B cell (primary cell): ENCODE measurements around the gene CDT1. TPM values are rescaled to one million over a fixed set of nuclear protein-coding genes. Genes with fewer than 3 reads are reported as not detected.

Experiments
- ATAC-seq: fragments of 200-7000 bp; cut with Tn5 transposase; one replicate; pipeline ENCODE4 v1.10.0; 2021; ENCODE audit warnings: low read depth, mild to moderate bottlenecking, moderate number of reproducible peaks, moderate library complexity
- CTCF ChIA-PET: fragments of 350-600 bp; sonication (Branson Sonifier 250); formaldehyde crosslinking; loops from one replicate; lab custom pipeline; 2021; ENCODE audit warnings: antibody characterized with exemption, inconsistent platforms; lab: Charles Lee
- POLR2A ChIA-PET: fragments of 350-600 bp; sonication (Branson Sonifier 250); formaldehyde crosslinking; loops from one replicate; lab custom pipeline; 2021; ENCODE audit warnings: antibody characterized with exemption; lab: Charles Lee
- DNase-seq: peaks from one replicate; pipeline ENCODE4 v3.0.0; 2013
- H2AFZ ChIP-seq: 2 replicates; pipeline ENCODE4 v1.6.1; 2012; ENCODE audit warnings: mild to moderate bottlenecking, low read depth, low read length; ENCODE audit not compliant: insufficient read depth, poor library complexity, severe bottlenecking
- H3K27ac ChIP-seq, 2 donors: 1 replicate in 1 of 2; 2 replicates in 1 of 2; pipeline ENCODE4 v1.5.1; 2012 to 2013; ENCODE audit warnings: low read length in 2 of 2, mild to moderate bottlenecking in 2 of 2, moderate library complexity in 1 of 2
- H3K27me3 ChIP-seq, 4 experiments: fragments of 200-600 bp in 1 of 4; sonication (generic) in 1 of 4; replicated peaks in 1 of 4; 1 replicate in 2 of 4; 2 replicates in 2 of 4; pipeline versions ENCODE4 v1.6.1 to v1.7.0; 2013 to 2016; ENCODE audit warnings: low read length in 3 of 4, mild to moderate bottlenecking in 2 of 4, mixed read lengths in 1 of 4, moderate library complexity in 1 of 4; ENCODE audit not compliant: insufficient read depth in 4 of 4, control insufficient read depth in 3 of 4; ENCODE audit errors: control extremely low read depth in 1 of 4
- H3K36me3 ChIP-seq, 2 experiments: replicated peaks in 1 of 2; 1 replicate in 1 of 2; 2 replicates in 1 of 2; pipeline versions ENCODE4 v1.6.1 to v1.7.1; 2013; ENCODE audit warnings: low read length in 1 of 2; ENCODE audit not compliant: insufficient read depth in 2 of 2, control insufficient read depth in 1 of 2; ENCODE audit errors: control extremely low read depth in 1 of 2, extremely low read depth in 1 of 2
- H3K4me1 ChIP-seq, 2 donors: fragments of 200-600 bp in 1 of 2; sonication (generic) in 1 of 2; 1 replicate in 1 of 2; 2 replicates in 1 of 2; pipeline versions ENCODE4 v1.5.1 to v1.6.1; 2013 to 2017; ENCODE audit warnings: low read length in 2 of 2; ENCODE audit not compliant: control insufficient read depth in 2 of 2, insufficient read depth in 2 of 2
- H3K4me2 ChIP-seq: replicated peaks from 2 replicates; pipeline ENCODE3; 2012; ENCODE audit warnings: mild to moderate bottlenecking, low read depth, low read length; ENCODE audit not compliant: poor library complexity, severe bottlenecking
- H3K4me3 ChIP-seq, 5 experiments: fragments of 200-600 bp in 1 of 5; sonication (generic) in 1 of 5; 1 replicate in 3 of 5; 2 replicates in 2 of 5; pipeline versions ENCODE4 v1.5.1 to v1.7.0; 2011 to 2016; ENCODE audit warnings: low read length in 4 of 5, mild to moderate bottlenecking in 4 of 5, low read depth in 2 of 5, control low read depth in 1 of 5, moderate library complexity in 1 of 5; ENCODE audit not compliant: insufficient read depth in 1 of 5; ENCODE audit errors: control extremely low read depth in 1 of 5, extremely low read depth in 1 of 5
- H3K79me2 ChIP-seq: fragments of 200-600 bp; sonication (generic); one replicate; pipeline ENCODE4 v1.6.0; 2016; ENCODE audit warnings: low read length; ENCODE audit not compliant: control insufficient read depth, insufficient read depth
- H3K9ac ChIP-seq: fragments of 200-600 bp; sonication (generic); 2 replicates; pipeline ENCODE4 v1.6.1; 2017; ENCODE audit warnings: mild to moderate bottlenecking, low read length, moderate library complexity
- H3K9me3 ChIP-seq, 3 donors: one replicate each; pipeline versions ENCODE4 v1.6.1 to v1.7.1; 2013; ENCODE audit warnings: low read length in 2 of 3; ENCODE audit not compliant: control insufficient read depth in 2 of 3, insufficient read depth in 1 of 3; ENCODE audit errors: control extremely low read depth in 1 of 3
- H4K20me1 ChIP-seq: 2 replicates; pipeline ENCODE4 v1.6.0; 2012; ENCODE audit warnings: mild to moderate bottlenecking, low read length; ENCODE audit not compliant: insufficient read depth, control insufficient read depth, poor library complexity, severe bottlenecking
- H3K27ac Mint-ChIP-seq: one replicate; pipeline ENCODE4 v1.8.0; 2021; ENCODE audit warnings: mixed read lengths
- H3K27me3 Mint-ChIP-seq: one replicate; pipeline ENCODE4 v1.8.0; 2021; ENCODE audit warnings: mixed read lengths
- H3K4me1 Mint-ChIP-seq: one replicate; pipeline ENCODE4 v1.8.0; 2021; ENCODE audit warnings: mixed read lengths
- H3K4me3 Mint-ChIP-seq: one replicate; pipeline ENCODE4 v1.8.0; 2021; ENCODE audit warnings: mixed read lengths
- H3K9me3 Mint-ChIP-seq: one replicate; pipeline ENCODE4 v1.8.0; 2022; ENCODE audit warnings: mixed read lengths; ENCODE audit not compliant: insufficient read depth
- EZH2 ChIP-seq: IDR thresholded peaks from 2 replicates; pipeline ENCODE4 v1.6.1; 2012; ENCODE audit warnings: borderline replicate concordance, low read depth, mild to moderate bottlenecking, moderate library complexity, low read length; ENCODE audit not compliant: insufficient read depth, poor library complexity, severe bottlenecking
- WGBS: methylation state at CpG from one replicate; pipeline ENCODE4 v1.1.5; 2013; ENCODE audit warnings: missing lambda C conversion rate; ENCODE audit not compliant: insufficient coverage; 5-methylcytosine and 5-hydroxymethylcytosine counted together
- intact Hi-C: fragments of 100-400 bp; cut with micrococcal nuclease; formaldehyde crosslinking; loops from one replicate; pipeline ENCODE4 v1.10.0; 2022
- polyA plus RNA-seq: library from polyadenylated mRNA; depleted of rRNA; stranded (reverse); fragments of >200 nt; gene quantifications from 2 replicates; pipeline ENCODE4 v1.2.3, GENCODE V29; 2012
- total RNA-seq, 2 donors: library from RNA; stranded (reverse); fragments of 120-200 nt in 1 of 2; gene quantifications; 1 replicate in 1 of 2; 2 replicates in 1 of 2; pipeline versions ENCODE4 v1.2.3 to v1.2.4, GENCODE V29; 2013 to 2022
- TF ChIP-seq, protein P1 (sequence below): fragments of 200-600 bp; IDR thresholded peaks from one replicate; pipeline ENCODE4 v1.8.0; 2022; ENCODE audit warnings: antibody characterized with exemption, mild to moderate bottlenecking

CDT1 gene
- total and polyA plus RNA-seq, 2 donors (not counting 1 experiment from before 2014, with no cell fraction given), result 0.27 to 0.36 TPM

DNA sequence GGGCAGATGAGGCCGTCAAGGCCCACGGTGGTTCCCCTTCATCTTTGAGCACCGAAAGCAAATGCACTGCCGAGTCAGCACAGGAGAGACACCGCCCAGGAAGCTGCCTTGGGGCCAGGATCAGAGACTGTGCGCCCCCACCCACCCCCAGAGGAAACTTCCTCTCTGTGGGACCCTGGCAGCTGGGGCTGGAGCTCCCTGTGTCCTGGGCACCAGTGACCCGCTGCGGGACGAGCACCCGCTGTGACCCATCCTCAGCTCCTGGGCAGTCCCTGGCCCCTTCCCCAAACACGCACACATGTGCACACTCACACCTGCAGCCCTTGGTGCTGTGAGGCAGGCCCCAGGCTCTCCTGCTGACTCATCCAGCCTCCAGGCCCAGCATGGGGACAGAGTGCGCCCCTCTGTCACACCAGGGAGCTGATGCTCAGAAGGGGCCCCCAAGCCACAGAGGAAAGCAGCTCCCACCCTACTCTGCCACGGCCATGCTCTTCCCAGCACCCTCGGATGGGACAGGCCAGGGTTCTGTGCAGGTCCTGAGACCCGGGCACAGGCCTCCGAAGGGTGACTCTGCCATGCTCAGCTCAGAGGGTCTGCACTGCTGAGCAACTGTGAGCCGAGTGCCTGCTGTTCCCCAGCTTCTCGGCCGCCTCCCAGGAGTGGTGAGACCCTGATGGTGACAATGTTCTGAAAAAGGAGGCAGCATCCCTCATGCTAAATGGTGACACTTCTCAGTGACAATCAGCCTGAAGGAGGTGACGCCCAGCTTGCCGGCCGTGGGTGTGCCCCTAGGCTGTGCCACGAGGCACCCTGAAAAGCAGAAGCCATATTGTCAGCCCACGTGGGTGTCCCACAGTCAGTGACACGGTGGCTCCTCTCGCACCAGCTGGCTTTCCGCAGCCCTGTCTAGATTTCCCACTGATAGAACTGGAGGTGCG, 22.2 kb upstream of the CDT1 start:
- ATAC-seq, result peak; percentile 56
- Histone ChIP-seq H3K4me1 (peaks cover 54 to 68% of the 10 kb centered on the region in 2 donors), H4K20me1 (peaks cover 55% of the 10 kb centered on the region), H3K9ac (peak overlapping the region; percentile 45), H3K9me3 (no peaks in the 10 kb centered on the region), H3K36me3 (peaks cover 0 to 8% of the 10 kb centered on the region in 2 experiments), H3K27ac (peak overlapping the region; percentile 72 to 77), H3K4me2 (peak overlapping the region; percentile 95), H3K4me3 (peak overlapping the region in 4 of 5 experiments; percentile 2 to 71 (median 16)), H3K27me3 (no peaks in the 10 kb centered on the region), H3K79me2 (peaks cover 48% of the 10 kb centered on the region), H2AFZ (peak overlapping the region; percentile 28)
- H3K27ac Mint-ChIP-seq, result peak overlapping the region; percentile 84
- ChIA-PET CTCF (interaction anchor here (0.8 to 9.9 kb wide), 15 partner anchors 12 to 434 kb away, joined by 3 to 138 read pairs (median 5); partner anchors contain the start of genes APRT, CDT1 and TRAPPC2L), POLR2A (interaction anchor here (0.6 to 2.1 kb wide), 12 partner anchors 9 to 431 kb away, joined by 3 to 7 read pairs (median 4); partner anchors contain the start of gene APRT)
- H3K4me1 Mint-ChIP-seq, result peaks cover 57% of the 10 kb centered on the region
- no peaks in the 10 kb centered on the region for H3K27me3 Mint-ChIP-seq
- peak; percentile 78 for DNase-seq
- TF ChIP-seq EZH2, result no peak
- TF ChIP-seq, protein P1, sequence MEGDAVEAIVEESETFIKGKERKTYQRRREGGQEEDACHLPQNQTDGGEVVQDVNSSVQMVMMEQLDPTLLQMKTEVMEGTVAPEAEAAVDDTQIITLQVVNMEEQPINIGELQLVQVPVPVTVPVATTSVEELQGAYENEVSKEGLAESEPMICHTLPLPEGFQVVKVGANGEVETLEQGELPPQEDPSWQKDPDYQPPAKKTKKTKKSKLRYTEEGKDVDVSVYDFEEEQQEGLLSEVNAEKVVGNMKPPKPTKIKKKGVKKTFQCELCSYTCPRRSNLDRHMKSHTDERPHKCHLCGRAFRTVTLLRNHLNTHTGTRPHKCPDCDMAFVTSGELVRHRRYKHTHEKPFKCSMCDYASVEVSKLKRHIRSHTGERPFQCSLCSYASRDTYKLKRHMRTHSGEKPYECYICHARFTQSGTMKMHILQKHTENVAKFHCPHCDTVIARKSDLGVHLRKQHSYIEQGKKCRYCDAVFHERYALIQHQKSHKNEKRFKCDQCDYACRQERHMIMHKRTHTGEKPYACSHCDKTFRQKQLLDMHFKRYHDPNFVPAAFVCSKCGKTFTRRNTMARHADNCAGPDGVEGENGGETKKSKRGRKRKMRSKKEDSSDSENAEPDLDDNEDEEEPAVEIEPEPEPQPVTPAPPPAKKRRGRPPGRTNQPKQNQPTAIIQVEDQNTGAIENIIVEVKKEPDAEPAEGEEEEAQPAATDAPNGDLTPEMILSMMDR, result no peak
- intact Hi-C loops, result loop anchor here (1.0 to 10.0 kb wide), 4 partner anchors 12 to 327 kb away; partner anchors contain the start of genes IL17C, ZC3H18 and ZFPM1
- WGBS, result 17% methylated on average over 28 of the region's 28 CpGs
- H3K9me3 Mint-ChIP-seq, result no peaks in the 10 kb centered on the region
- H3K4me3 Mint-ChIP-seq, result peak overlapping the region; percentile 73
